GM10248 (cell line): ENCODE measurements around the gene NOL4L.

Experiments
- CTCF ChIA-PET: fragments of 300-600 bp; sonication (Branson Sonifier 250); formaldehyde crosslinking; extraction: SDS; loops from one replicate; lab custom pipeline; 2021; ENCODE audit warnings: antibody characterized with exemption; lab: Yijun Ruan, JAX
- POLR2A ChIA-PET: fragments of 350-650 bp; sonication (Branson Sonifier 250); formaldehyde crosslinking; extraction: SDS; loops from one replicate; lab custom pipeline; 2020; ENCODE audit warnings: antibody characterized with exemption; lab: Yijun Ruan, JAX
- DNase-seq: peaks from one replicate; pipeline ENCODE4 v3.0.0; 2012; ENCODE audit errors: extremely low spot score
- CTCF ChIP-seq: IDR thresholded peaks from 2 replicates; pipeline ENCODE4 v1.5.1; 2012; ENCODE audit warnings: mild to moderate bottlenecking, low read depth; ENCODE audit errors: extremely low read depth, missing control alignments, control extremely low read depth

Gene NOL4L

GRCh38 chr20:32463642-32464400 lies 121.3 kb downstream of the NOL4L start:
- no peak for DNase-seq
- ChIA-PET CTCF (interaction anchor here (1.2 kb wide), 1 partner anchor 92 kb away, joined by 3 read pairs; no protein-coding TSS in a partner anchor), POLR2A (no interaction called here)
- TF ChIP-seq CTCF: no peak

GRCh38 chr20:32462900-32463641 lies 122.1 kb downstream of the NOL4L start:
- CTCF ChIA-PET: no interaction called here

GRCh38 chr20:32461836-32462600 lies 123.1 kb downstream of the NOL4L start:
- CTCF ChIA-PET: interaction anchor here (1.2 to 1.3 kb wide), 2 partner anchors 19 to 24 kb away, joined by 3 read pairs; no protein-coding TSS in a partner anchor
- no peak for DNase-seq
- TF ChIP-seq CTCF: no peak
- POLR2A ChIA-PET: no interaction called here

More at GRCh38 chr20:32462900-32463641, 122.1 kb downstream of the NOL4L start:
- no peak for TF ChIP-seq CTCF
- POLR2A ChIA-PET: no interaction called here
- DNase-seq: no peak

- POLR2A ChIA-PET: no interaction called here
- CTCF ChIA-PET: interaction anchor here (0.7 kb wide), 1 partner anchor 11 kb away, joined by 3 read pairs; no protein-coding TSS in a partner anchor
- TF ChIP-seq CTCF: no peak
- no peak for DNase-seq
Observed at GRCh38 chr20:32460683-32461320, 124.3 kb downstream of the NOL4L start.

GRCh38 chr20:32460231-32460630 lies 124.9 kb downstream of the NOL4L start:
- no peak for TF ChIP-seq CTCF
- no peak for DNase-seq
- CTCF ChIA-PET: no interaction called here
- POLR2A ChIA-PET: no interaction called here
